ENCODE data around the gene CD52. TPM values are rescaled to one million over a fixed set of nuclear protein-coding genes. Genes with fewer than 3 reads are reported as not detected.

Gene CD52
- total RNA-seq, 2 experiments from 2014 or later, result 582 to 608 TPM

DNA sequence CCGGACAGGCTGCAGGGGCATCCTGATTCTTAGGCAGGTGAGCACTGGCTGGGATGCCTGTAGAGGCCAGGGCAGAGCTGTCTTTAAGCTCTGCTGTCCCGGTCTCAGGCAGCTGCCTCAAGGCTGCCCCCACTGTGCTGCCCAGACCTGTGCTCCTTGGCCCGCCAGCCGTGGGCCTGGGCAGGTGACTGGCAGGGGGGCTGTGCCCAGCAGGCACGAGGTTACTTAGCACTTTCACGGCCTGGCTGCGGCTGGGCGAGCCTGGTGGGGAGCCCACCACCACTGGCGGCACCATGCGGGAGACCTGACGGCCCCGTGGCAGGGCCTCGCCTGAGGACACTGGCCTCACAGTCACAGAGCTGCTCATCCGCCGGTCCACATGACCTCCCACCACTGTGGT lies 28.0 kb downstream of the CD52 start:
- Mint-ChIP-seq H3K4me3 (no peak overlapping the region), H3K9me3 (no peaks in the 10 kb centered on the region), H3K4me1 (ENCODE audit: low read depth) (no peaks in the 10 kb centered on the region), H3K36me3 (ENCODE audit: low read depth) (no peaks in the 10 kb centered on the region), H3K27me3 (no peaks in the 10 kb centered on the region), H3K27ac (no peak overlapping the region)
- TF ChIP-seq, protein P1, sequence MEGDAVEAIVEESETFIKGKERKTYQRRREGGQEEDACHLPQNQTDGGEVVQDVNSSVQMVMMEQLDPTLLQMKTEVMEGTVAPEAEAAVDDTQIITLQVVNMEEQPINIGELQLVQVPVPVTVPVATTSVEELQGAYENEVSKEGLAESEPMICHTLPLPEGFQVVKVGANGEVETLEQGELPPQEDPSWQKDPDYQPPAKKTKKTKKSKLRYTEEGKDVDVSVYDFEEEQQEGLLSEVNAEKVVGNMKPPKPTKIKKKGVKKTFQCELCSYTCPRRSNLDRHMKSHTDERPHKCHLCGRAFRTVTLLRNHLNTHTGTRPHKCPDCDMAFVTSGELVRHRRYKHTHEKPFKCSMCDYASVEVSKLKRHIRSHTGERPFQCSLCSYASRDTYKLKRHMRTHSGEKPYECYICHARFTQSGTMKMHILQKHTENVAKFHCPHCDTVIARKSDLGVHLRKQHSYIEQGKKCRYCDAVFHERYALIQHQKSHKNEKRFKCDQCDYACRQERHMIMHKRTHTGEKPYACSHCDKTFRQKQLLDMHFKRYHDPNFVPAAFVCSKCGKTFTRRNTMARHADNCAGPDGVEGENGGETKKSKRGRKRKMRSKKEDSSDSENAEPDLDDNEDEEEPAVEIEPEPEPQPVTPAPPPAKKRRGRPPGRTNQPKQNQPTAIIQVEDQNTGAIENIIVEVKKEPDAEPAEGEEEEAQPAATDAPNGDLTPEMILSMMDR (IDR thresholded peaks at IDR 0.05), result no peak
- Histone ChIP-seq H3K4me1 (ENCODE audit: insufficient read depth, low read length) (peaks cover 3% of the 10 kb centered on the region), H3K9me3 (ENCODE audit: control insufficient read depth in 1 of 2, insufficient read depth in 1 of 2, low read length in 2 of 2) (no peaks in the 10 kb centered on the region), H3K27ac (ENCODE audit: low read depth in 1 of 2, low read length in 2 of 2) (no peak overlapping the region), H3K27me3 (ENCODE audit: control insufficient read depth in 1 of 2, insufficient read depth in 2 of 2, low read length in 2 of 2) (no peaks in the 10 kb centered on the region), H3K4me3 (ENCODE audit: low read length) (no peak overlapping the region), H3K36me3 (ENCODE audit: insufficient read depth, low read length) (no peaks in the 10 kb centered on the region)
- ChIA-PET POLR2A (no interaction called here), CTCF (no interaction called here)
- intact Hi-C loops (cut with DNase I, micrococcal nuclease), result no loop called here
- DNase-seq (no peak), ATAC-seq (ENCODE audit: poor library complexity) (no peak)

DNA sequence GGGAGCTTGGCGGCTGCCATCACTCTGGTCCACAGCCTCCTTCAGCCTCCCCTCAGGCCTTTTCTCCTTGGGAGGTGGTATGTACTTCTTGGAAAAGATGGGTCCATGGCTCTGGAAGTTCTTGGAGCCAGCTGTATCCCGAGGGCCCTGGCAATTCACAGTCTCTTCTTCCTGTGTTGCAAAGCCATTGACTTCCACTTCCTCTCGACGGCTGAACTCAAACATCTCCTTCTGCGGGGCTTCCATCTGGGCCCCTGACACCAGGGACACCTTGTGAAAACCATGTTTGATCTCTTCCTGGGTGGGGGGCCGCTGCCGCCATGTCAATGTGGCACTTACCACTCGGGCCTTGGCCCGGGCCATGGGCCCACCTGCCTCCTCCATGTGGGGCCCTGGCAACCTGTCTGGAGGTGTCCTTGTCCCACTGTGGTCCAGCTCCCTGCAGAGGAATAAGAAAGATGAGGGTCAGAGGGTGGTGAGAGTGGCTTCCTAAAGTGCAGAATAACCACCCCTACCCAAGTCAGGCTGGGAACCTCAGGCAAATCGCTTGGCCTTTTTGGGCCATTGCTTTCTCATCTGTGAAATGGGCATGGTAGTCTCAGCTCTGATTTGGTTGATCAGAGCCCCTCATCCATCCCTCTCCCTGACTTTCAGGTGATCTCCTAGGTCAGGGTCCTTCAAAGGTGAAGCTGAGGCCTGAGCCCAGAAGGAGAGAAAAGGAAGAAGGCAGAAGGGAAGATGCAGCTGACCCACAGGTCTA lies 28.7 kb downstream of the CD52 start:
- H3K36me3 ChIP-seq (ENCODE audit: insufficient read depth, low read length), result no peaks in the 10 kb centered on the region
- Mint-ChIP-seq H3K27me3 (no peaks in the 10 kb centered on the region), H3K9me3 (no peaks in the 10 kb centered on the region), H3K36me3 (ENCODE audit: low read depth) (no peaks in the 10 kb centered on the region), H3K4me1 (ENCODE audit: low read depth) (no peaks in the 10 kb centered on the region), H3K4me3 (no peak overlapping the region), H3K27ac (no peak overlapping the region)
- intact Hi-C loops (cut with DNase I, micrococcal nuclease), result no loop called here
- ChIA-PET CTCF (interaction anchor here (1.2 kb wide), 1 partner anchor 242 kb away, joined by 3 read pairs; no protein-coding TSS in a partner anchor), POLR2A (interaction anchor here (0.9 kb wide), 1 partner anchor 61 kb away, joined by 3 read pairs; no protein-coding TSS in a partner anchor)
- TF ChIP-seq, protein P1 (IDR thresholded peaks at IDR 0.05), result no peak
- H3K27me3 ChIP-seq (ENCODE audit: control insufficient read depth in 1 of 2, insufficient read depth in 2 of 2, low read length in 2 of 2), result no peaks in the 10 kb centered on the region
- H3K9me3 ChIP-seq (ENCODE audit: control insufficient read depth in 1 of 2, insufficient read depth in 1 of 2, low read length in 2 of 2), result no peaks in the 10 kb centered on the region
- ATAC-seq (ENCODE audit: poor library complexity) (no peak), DNase-seq (no peak)
- H3K27ac ChIP-seq (ENCODE audit: low read depth in 1 of 2, low read length in 2 of 2), result no peak overlapping the region
- H3K4me1 ChIP-seq (ENCODE audit: insufficient read depth, low read length), result peaks cover 3% of the 10 kb centered on the region
- H3K4me3 ChIP-seq (ENCODE audit: low read length), result no peak overlapping the region

DNA sequence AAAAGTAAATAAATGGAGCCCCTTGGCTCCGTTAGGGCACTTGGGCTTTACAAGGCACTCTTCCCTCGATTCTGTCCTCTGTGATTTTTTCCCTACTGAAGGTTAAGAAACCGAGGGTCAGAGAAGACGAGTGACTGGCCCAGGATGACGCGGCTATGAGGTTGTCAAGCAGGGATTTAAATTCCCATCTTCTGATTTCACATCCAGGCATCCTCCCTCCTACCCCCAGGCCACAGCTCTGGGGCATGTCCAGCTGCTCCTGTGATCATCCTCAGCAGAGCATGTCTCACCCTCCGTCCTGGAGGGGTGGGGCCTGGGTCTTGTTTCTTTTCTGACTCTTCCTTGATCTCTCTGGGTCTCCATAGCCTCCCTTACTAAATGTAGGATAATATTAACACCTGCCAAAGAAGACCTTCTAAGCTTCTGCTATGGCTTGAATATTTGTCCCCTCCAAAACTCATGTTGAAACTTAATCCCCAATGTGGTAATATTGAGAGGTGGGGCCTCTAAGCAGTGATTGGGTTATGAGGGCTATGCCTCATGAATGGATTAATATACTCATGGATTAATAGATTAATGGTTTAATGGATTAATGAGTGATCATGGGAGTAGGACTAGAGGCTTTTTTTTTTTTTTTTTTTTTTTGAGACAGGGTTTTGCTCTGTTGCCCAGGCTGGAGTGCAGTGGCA lies 31.6 kb downstream of the CD52 start:
- H3K9me3 Mint-ChIP-seq, result no peaks in the 10 kb centered on the region
- DNase-seq (no peak), ATAC-seq (ENCODE audit: poor library complexity) (no peak)
- ChIA-PET POLR2A (no interaction called here), CTCF (no interaction called here)
- no peaks in the 10 kb centered on the region for H3K4me1 Mint-ChIP-seq (ENCODE audit: low read depth)
- H3K36me3 Mint-ChIP-seq (ENCODE audit: low read depth), result no peaks in the 10 kb centered on the region
- TF ChIP-seq, protein P1 (IDR thresholded peaks at IDR 0.05), result no peak
- intact Hi-C loops (cut with DNase I, micrococcal nuclease), result no loop called here
- no peak overlapping the region for H3K27ac Mint-ChIP-seq
- peaks cover 3% of the 10 kb centered on the region for H3K4me1 ChIP-seq (ENCODE audit: insufficient read depth, low read length)
- H3K4me3 Mint-ChIP-seq, result no peak overlapping the region
- no peak overlapping the region for H3K4me3 ChIP-seq (ENCODE audit: low read length)
- no peaks in the 10 kb centered on the region for H3K27me3 ChIP-seq (ENCODE audit: control insufficient read depth in 1 of 2, insufficient read depth in 2 of 2, low read length in 2 of 2)
- H3K36me3 ChIP-seq (ENCODE audit: insufficient read depth, low read length), result no peaks in the 10 kb centered on the region
- no peaks in the 10 kb centered on the region for H3K9me3 ChIP-seq (ENCODE audit: control insufficient read depth in 1 of 2, insufficient read depth in 1 of 2, low read length in 2 of 2)
- no peaks in the 10 kb centered on the region for H3K27me3 Mint-ChIP-seq
- H3K27ac ChIP-seq (ENCODE audit: low read depth in 1 of 2, low read length in 2 of 2), result no peak overlapping the region
